ENCODE results near the gene LPA.
"Not testable (repeated sequence)": the region's sequence is repeated elsewhere in the genome, so short reads cannot be mapped to it uniquely, and the experiment has no call there.

DNA sequence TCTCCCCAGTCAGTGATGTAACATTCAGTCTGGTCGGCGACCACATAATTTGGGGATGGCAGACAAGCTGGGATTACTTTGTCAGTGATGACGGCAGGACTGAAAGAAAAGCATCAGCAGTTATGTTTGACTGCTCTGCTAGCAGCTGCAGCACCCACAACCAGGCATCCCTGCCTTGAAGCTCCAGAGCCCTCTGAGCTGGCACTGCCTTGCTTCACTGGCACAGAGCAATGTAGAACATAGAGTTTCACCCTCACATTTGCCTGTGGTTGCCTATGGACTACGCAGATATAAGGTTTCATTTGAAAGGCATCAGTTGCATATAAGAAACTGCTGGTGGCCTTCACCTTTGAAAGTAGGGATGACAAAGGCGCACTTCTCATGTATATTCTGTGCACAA is 12.3 kb upstream of the LPA start:
- not testable (repeated sequence) for TF ChIP-seq POLR2AphosphoS5 (IDR thresholded peaks at IDR 0.05; ENCODE audit: low read depth, low read length); POLR2A (IDR thresholded peaks at IDR 0.05; ENCODE audit: low read depth, low read length); TAF1 (IDR thresholded peaks at IDR 0.05; ENCODE audit: borderline replicate concordance, low read depth, low read length)

Measured in GM12892 (cell line).